Activated CD8-positive, alpha-beta memory T cell treated with anti-CD3 and anti-CD28 coated beads, Interleukin-2, amount 10 ng/mL, durations not matched to agents 7 days and 5 days (primary cell): ENCODE data around the gene CCDC85A. TPM values are rescaled to one million over a fixed set of nuclear protein-coding genes. Genes with fewer than 3 reads are reported as not detected.

Source experiments
- ATAC-seq: fragments of 150-1000 bp; cut with Tn5 transposase; one replicate; pipeline ENCODE4 v1.10.0; 2021; ENCODE audit warnings: moderate library complexity
- CTCF ChIA-PET: fragments of 350-600 bp; sonication (Branson Sonifier 250); formaldehyde crosslinking; loops from one replicate; lab custom pipeline; 2021; ENCODE audit warnings: antibody characterized with exemption; lab: Charles Lee
- DNase-seq: peaks from one replicate; pipeline ENCODE4 v3.0.0-alpha.2; 2020
- H3K27ac Mint-ChIP-seq: one replicate; pipeline ENCODE4 v1.8.0; 2021; ENCODE audit warnings: mild to moderate bottlenecking, mixed read lengths
- H3K27me3 Mint-ChIP-seq: one replicate; pipeline ENCODE4 v1.8.0; 2021; ENCODE audit warnings: mixed read lengths
- H3K36me3 Mint-ChIP-seq: one replicate; pipeline ENCODE4 v1.8.0; 2021; ENCODE audit warnings: mild to moderate bottlenecking, mixed read lengths
- H3K4me1 Mint-ChIP-seq: one replicate; pipeline ENCODE4 v1.8.0; 2021; ENCODE audit warnings: mixed read lengths
- H3K4me3 Mint-ChIP-seq: one replicate; pipeline ENCODE4 v1.8.0; 2021; ENCODE audit warnings: mild to moderate bottlenecking, moderate library complexity, mixed read lengths
- H3K9me3 Mint-ChIP-seq: one replicate; pipeline ENCODE4 v1.8.0; 2022; ENCODE audit warnings: low read depth, mixed read lengths
- total RNA-seq, 2 experiments: library from RNA; stranded (reverse); gene quantifications; one replicate each; pipeline ENCODE4 v1.2.3, GENCODE V29; 2021

CCDC85A gene
- total RNA-seq, 2 experiments from 2014 or later: not detected

DNA sequence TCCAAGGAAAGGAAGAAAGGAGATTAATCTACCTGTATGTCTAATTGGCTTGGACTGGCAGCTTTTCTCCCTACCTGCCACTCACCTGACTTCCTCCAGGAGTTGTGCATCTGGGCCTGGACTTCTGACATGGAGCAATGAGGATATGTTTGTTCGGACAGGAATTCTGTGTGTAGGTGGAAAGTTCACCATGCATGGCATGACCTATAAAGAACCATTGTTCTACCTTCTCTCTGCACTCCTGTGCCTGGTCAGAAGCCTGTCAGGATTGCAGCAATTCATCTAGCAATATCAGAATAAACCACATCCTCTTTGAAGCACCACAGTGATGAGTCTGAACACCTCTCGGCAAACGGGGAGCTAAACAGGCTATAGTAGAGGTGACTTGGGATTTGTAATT lies 20.8 kb downstream of the CCDC85A start:
- Mint-ChIP-seq H3K4me3 (no peak overlapping the region), H3K9me3 (no peaks in the 10 kb centered on the region), H3K4me1 (no peaks in the 10 kb centered on the region), H3K36me3 (no peaks in the 10 kb centered on the region), H3K27me3 (no peaks in the 10 kb centered on the region), H3K27ac (no peak overlapping the region)
- ATAC-seq (no peak), DNase-seq (no peak)
- CTCF ChIA-PET: no interaction called here

DNA sequence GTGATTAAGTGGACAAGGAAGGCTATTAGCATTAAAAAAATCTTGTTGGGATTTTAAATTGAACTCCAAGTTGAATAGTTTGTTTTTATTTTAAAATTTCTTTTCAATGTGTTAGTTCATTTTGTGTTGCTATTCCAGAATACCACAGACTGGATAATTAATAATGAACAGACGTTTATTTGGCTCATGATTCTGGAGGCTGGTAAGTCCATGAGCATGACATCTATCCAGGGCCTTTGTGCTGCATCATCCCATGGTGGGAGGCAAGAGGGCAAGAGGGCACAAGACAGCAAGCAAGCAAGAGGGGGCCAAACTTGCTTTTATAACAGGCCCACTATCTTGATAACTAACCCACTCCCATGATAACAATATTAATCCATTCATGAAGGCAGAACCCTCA lies 22.5 kb downstream of the CCDC85A start:
- H3K36me3 Mint-ChIP-seq: no peaks in the 10 kb centered on the region
- H3K4me1 Mint-ChIP-seq: no peaks in the 10 kb centered on the region
- H3K4me3 Mint-ChIP-seq: no peak overlapping the region
- no peak for DNase-seq
- no peaks in the 10 kb centered on the region for H3K27me3 Mint-ChIP-seq
- ATAC-seq: no peak
- no peak overlapping the region for H3K27ac Mint-ChIP-seq
- CTCF ChIA-PET: no interaction called here
- no peaks in the 10 kb centered on the region for H3K9me3 Mint-ChIP-seq

GRCh38 chr2:56207760-56208159 lies 24.0 kb downstream of the CCDC85A start:
- CTCF ChIA-PET: no interaction called here

GRCh38 chr2:56208380-56208779 lies 24.6 kb downstream of the CCDC85A start:
- Mint-ChIP-seq H3K9me3 (no peaks in the 10 kb centered on the region), H3K4me3 (no peak overlapping the region), H3K4me1 (no peaks in the 10 kb centered on the region), H3K27ac (no peak overlapping the region), H3K27me3 (no peaks in the 10 kb centered on the region), H3K36me3 (no peaks in the 10 kb centered on the region)
- DNase-seq (no peak), ATAC-seq (no peak)
- CTCF ChIA-PET: no interaction called here

More at GRCh38 chr2:56207760-56208159, 24.0 kb downstream of the CCDC85A start:
- Mint-ChIP-seq H3K27ac (no peak overlapping the region), H3K36me3 (no peaks in the 10 kb centered on the region), H3K4me3 (no peak overlapping the region), H3K9me3 (no peaks in the 10 kb centered on the region), H3K4me1 (no peaks in the 10 kb centered on the region), H3K27me3 (no peaks in the 10 kb centered on the region)
- ATAC-seq: no peak
- no peak for DNase-seq

DNA sequence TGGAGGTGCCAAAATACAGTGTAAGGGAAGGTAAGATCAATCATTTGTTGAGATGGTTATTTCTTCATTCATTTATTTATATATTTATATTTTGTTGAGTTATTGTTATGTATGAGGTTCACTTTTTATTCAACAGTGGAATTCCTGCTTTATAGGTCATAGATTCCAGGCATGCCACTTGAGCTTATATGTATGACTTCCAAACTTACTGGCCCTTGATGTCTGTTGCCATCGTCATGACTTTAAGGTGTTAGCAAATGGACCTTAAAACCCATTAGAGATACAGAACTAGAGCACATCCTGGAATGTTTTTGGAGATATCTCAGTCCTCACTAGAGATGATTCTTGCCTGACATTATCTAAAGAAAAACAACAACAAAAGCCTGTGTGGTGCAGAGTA lies 25.9 kb downstream of the CCDC85A start:
- Mint-ChIP-seq H3K36me3 (no peaks in the 10 kb centered on the region), H3K9me3 (no peaks in the 10 kb centered on the region), H3K27me3 (no peaks in the 10 kb centered on the region), H3K4me3 (no peak overlapping the region), H3K27ac (no peak overlapping the region), H3K4me1 (no peaks in the 10 kb centered on the region)
- ATAC-seq: no peak
- CTCF ChIA-PET: interaction anchor here (0.8 kb wide), 1 partner anchor 26 kb away, joined by 3 read pairs; the partner anchor contains the start of gene CCDC85A
- no peak for DNase-seq

DNA sequence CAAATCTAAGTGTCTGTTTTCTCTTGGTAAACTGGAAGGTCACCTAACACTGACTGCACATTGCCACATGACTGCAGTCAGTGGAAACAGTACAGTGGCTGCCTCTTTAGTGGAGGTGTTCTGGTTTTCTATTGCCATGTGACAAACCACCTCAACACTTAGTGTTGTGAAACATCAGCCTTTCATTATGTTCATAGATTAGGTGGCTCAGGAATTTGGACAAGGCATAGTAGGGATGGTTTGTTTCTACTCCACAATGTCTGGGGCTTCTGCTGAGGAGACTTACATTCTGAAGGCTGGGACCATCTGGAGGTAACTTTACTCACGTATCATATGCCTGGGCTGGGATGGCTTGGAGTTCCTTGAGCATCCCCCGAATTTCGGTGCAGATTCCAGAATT lies 26.5 kb downstream of the CCDC85A start:
- H3K9me3 Mint-ChIP-seq: no peaks in the 10 kb centered on the region
- DNase-seq (no peak), ATAC-seq (no peak)
- no peaks in the 10 kb centered on the region for H3K4me1 Mint-ChIP-seq
- H3K36me3 Mint-ChIP-seq: no peaks in the 10 kb centered on the region
- H3K4me3 Mint-ChIP-seq: no peak overlapping the region
- H3K27me3 Mint-ChIP-seq: no peaks in the 10 kb centered on the region
- H3K27ac Mint-ChIP-seq: no peak overlapping the region
- CTCF ChIA-PET: interaction anchor here (0.8 kb wide), 1 partner anchor 26 kb away, joined by 3 read pairs; the partner anchor contains the start of gene CCDC85A

DNA sequence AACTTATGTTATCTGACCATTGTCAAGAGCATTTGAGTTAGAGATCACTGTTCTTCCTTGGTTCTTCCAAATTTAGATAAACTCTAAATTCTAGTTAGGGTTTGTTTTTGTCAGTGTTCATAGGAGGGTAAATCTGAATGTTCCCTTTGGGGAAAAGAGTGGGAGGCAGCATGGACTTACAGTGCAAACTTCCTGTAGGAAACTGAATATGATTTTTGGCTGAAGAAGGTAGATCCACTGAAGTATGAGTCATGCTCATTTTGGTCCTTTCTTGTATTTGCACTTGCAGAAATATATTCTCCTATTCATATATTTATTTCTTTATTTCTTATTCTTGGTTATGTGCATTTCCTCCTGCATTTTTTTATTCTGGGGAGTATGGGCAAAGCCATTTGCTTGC lies 27.3 kb downstream of the CCDC85A start:
- H3K36me3 Mint-ChIP-seq: no peaks in the 10 kb centered on the region
- no peaks in the 10 kb centered on the region for H3K4me1 Mint-ChIP-seq
- CTCF ChIA-PET: no interaction called here
- H3K9me3 Mint-ChIP-seq: no peaks in the 10 kb centered on the region
- H3K27ac Mint-ChIP-seq: no peak overlapping the region
- ATAC-seq: no peak
- H3K4me3 Mint-ChIP-seq: no peak overlapping the region
- H3K27me3 Mint-ChIP-seq: no peaks in the 10 kb centered on the region
- no peak for DNase-seq

GRCh38 chr2:56215911-56216310 lies 32.1 kb downstream of the CCDC85A start:
- Mint-ChIP-seq H3K36me3 (no peaks in the 10 kb centered on the region), H3K4me3 (no peak overlapping the region), H3K27me3 (no peaks in the 10 kb centered on the region), H3K9me3 (no peaks in the 10 kb centered on the region), H3K4me1 (no peaks in the 10 kb centered on the region), H3K27ac (no peak overlapping the region)
- ATAC-seq (no peak), DNase-seq (no peak)
- CTCF ChIA-PET: interaction anchor here (0.8 kb wide), 1 partner anchor 32 kb away, joined by 3 read pairs; the partner anchor contains the start of gene CCDC85A

DNA sequence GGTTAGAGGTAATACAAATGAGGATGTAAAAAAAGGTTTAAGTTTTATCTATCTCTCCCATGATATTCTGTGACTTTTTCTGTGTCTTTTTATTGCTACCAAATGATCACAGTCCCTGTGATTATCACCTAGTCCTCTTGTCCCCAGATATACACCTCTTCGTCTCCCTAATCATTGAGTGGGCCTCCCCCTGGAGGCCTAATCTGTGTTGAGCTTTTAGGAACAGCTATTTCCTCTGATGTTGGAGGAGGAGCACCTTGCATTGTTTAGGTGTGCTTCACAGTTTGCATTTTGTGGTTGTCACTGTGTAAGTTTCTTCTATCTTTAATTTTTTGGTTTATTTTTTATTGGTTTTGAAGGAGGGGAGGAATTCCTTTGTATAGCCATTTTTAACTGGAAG lies 33.3 kb downstream of the CCDC85A start:
- DNase-seq (no peak), ATAC-seq (no peak)
- H3K36me3 Mint-ChIP-seq: no peaks in the 10 kb centered on the region
- H3K4me3 Mint-ChIP-seq: no peak overlapping the region
- no peaks in the 10 kb centered on the region for H3K4me1 Mint-ChIP-seq
- H3K27ac Mint-ChIP-seq: no peak overlapping the region
- H3K27me3 Mint-ChIP-seq: no peaks in the 10 kb centered on the region
- CTCF ChIA-PET: no interaction called here
- no peaks in the 10 kb centered on the region for H3K9me3 Mint-ChIP-seq

DNA sequence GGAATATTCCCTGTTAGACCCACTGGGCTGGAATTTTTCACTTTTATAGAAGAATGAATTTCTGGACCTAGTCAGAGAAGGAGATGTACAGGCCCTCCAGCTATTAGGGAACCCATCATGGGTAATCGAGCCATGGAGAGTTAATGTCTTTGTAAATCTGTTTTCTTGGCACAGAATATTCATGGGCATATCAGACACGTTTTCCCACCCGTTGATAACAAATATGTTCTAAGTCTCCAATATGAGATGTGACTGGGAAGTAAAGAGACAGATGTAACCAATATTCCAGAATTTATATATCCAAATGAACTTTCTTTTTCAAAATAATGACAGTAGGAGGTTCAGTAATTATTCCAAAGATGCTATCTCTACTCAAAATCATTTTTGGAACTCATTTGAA lies 38.7 kb downstream of the CCDC85A start:
- ATAC-seq: no peak
- Mint-ChIP-seq H3K27ac (no peak overlapping the region), H3K9me3 (no peaks in the 10 kb centered on the region), H3K27me3 (no peaks in the 10 kb centered on the region), H3K4me3 (no peak overlapping the region), H3K4me1 (no peaks in the 10 kb centered on the region), H3K36me3 (no peaks in the 10 kb centered on the region)
- CTCF ChIA-PET: no interaction called here
- no peak for DNase-seq

DNA sequence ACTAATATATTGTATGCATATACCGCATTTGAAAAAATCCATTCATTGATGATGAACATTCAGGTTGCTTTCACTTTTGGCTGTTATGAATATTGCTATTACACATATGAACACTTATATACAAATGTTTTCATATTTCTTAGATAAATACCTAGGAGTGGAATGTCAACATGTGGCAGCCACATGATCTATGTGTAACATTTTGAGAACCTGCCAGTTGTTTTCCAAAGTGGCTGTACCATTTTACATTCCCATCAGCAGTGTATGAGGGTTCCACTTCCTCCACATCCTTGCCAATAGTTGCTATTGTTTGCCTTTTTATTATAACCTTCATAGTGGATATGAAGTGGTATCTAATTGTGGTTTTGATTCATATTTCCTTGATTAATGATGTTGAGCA lies 40.5 kb downstream of the CCDC85A start:
- no peaks in the 10 kb centered on the region for H3K27me3 Mint-ChIP-seq
- DNase-seq: no peak
- H3K36me3 Mint-ChIP-seq: no peaks in the 10 kb centered on the region
- no peak overlapping the region for H3K4me3 Mint-ChIP-seq
- H3K9me3 Mint-ChIP-seq: no peaks in the 10 kb centered on the region
- no peak overlapping the region for H3K27ac Mint-ChIP-seq
- CTCF ChIA-PET: interaction anchor here (1.3 kb wide), 1 partner anchor 41 kb away, joined by 3 read pairs; the partner anchor contains the start of gene CCDC85A
- H3K4me1 Mint-ChIP-seq: no peaks in the 10 kb centered on the region
- ATAC-seq: no peak

DNA sequence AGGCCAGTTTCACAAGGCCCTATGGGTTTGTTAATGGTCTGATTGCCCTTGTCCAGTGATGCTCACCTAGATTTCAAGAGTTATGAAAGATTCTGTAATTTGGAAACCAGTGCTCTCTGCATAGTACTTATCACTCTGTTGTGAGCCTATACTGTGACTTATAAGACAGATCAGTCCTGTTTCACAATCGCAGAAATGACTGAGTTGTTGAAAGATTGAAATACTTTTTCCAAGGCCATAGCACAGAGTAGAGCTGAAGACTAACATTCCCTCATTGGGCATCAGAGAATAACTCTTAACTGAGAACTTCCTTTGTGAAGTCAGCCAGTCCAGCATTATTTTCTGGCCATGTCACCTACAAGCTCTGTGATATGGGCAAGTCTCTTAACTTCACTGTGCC lies 44.0 kb downstream of the CCDC85A start:
- H3K36me3 Mint-ChIP-seq: no peaks in the 10 kb centered on the region
- H3K4me3 Mint-ChIP-seq: no peak overlapping the region
- ATAC-seq (no peak), DNase-seq (no peak)
- H3K27ac Mint-ChIP-seq: no peak overlapping the region
- CTCF ChIA-PET: no interaction called here
- no peaks in the 10 kb centered on the region for H3K27me3 Mint-ChIP-seq
- no peaks in the 10 kb centered on the region for H3K9me3 Mint-ChIP-seq
- H3K4me1 Mint-ChIP-seq: no peaks in the 10 kb centered on the region

- H3K4me3 Mint-ChIP-seq: no peak overlapping the region
- no peaks in the 10 kb centered on the region for H3K9me3 Mint-ChIP-seq
- no peaks in the 10 kb centered on the region for H3K36me3 Mint-ChIP-seq
- no peaks in the 10 kb centered on the region for H3K4me1 Mint-ChIP-seq
- CTCF ChIA-PET: no interaction called here
- H3K27me3 Mint-ChIP-seq: no peaks in the 10 kb centered on the region
- ATAC-seq (no peak), DNase-seq (no peak)
- H3K27ac Mint-ChIP-seq: no peak overlapping the region
Measured at GRCh38 chr2:56229397-56230060, 45.7 kb downstream of the CCDC85A start.

DNA sequence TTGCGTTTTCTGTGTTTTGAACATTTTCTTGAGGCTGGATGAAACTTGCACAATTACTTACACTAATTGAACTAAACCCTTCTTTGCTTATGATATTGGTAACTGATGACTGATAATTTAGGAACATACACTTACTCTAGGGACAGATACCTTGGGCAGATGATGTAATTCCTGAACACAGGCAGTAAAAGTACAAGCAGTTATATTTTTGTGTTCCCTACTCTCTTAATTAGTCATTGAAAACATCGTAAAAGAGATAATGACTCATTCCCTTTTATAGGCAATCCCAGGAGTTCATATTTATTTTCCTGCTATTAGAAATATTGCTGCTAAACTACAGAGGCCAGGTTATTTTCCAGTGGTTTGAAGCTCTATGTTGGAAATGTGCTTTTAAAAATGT lies 46.4 kb downstream of the CCDC85A start:
- no peak for ATAC-seq
- no peak for DNase-seq
- no peak overlapping the region for H3K27ac Mint-ChIP-seq
- no peaks in the 10 kb centered on the region for H3K9me3 Mint-ChIP-seq
- CTCF ChIA-PET: no interaction called here
- no peak overlapping the region for H3K4me3 Mint-ChIP-seq
- no peaks in the 10 kb centered on the region for H3K27me3 Mint-ChIP-seq
- no peaks in the 10 kb centered on the region for H3K4me1 Mint-ChIP-seq
- no peaks in the 10 kb centered on the region for H3K36me3 Mint-ChIP-seq
